GM13977 (cell line): ENCODE measurements around the gene ANP32B.
"Not testable (repeated sequence)": the region's sequence is repeated elsewhere in the genome, so short reads cannot be mapped to it uniquely, and the experiment has no call there.

Source experiments
- DNase-seq: peaks from one replicate; pipeline ENCODE4 v3.0.0; 2012; ENCODE audit warnings: low spot score
- CTCF ChIP-seq: IDR thresholded peaks from 2 replicates; pipeline ENCODE4 v1.5.1; 2012; ENCODE audit warnings: mild to moderate bottlenecking, control low read depth; ENCODE audit not compliant: insufficient read depth; ENCODE audit errors: extremely low read depth, missing control alignments
- in situ Hi-C: fragments of 300-500 bp; cut with MboI; formaldehyde crosslinking; loops from one replicate; pipeline ENCODE4 v1.12.0; 2022; ENCODE audit warnings: low sequenced_read_pairs, low pct_unique_long_range_greater_than_20kb, mixed read lengths, inconsistent platforms; ENCODE audit not compliant: unreplicated experiment

Gene ANP32B

GRCh38 chr9:97963232-97963631 lies 19.9 kb upstream of the ANP32B start:
- in situ Hi-C loops: no loop called here
- no peak for TF ChIP-seq CTCF

GRCh38 chr9:97964901-97965300 lies 18.2 kb upstream of the ANP32B start:
- TF ChIP-seq CTCF: no peak
- in situ Hi-C loops: no loop called here
- DNase-seq: no peak

More at GRCh38 chr9:97963232-97963631, 19.9 kb upstream of the ANP32B start:
- no peak for DNase-seq

- no peak for TF ChIP-seq CTCF
- no peak for DNase-seq
- in situ Hi-C loops: no loop called here
These were observed 16.6 kb upstream of the ANP32B start for GRCh38 chr9:97966493-97966892.

GRCh38 chr9:97969014-97969413 lies 14.1 kb upstream of the ANP32B start:
- in situ Hi-C loops: no loop called here
- no peak for DNase-seq
- no peak for TF ChIP-seq CTCF

- TF ChIP-seq CTCF: no peak
- in situ Hi-C loops: no loop called here
- DNase-seq: no peak
These were observed 13.0 kb upstream of the ANP32B start for GRCh38 chr9:97970165-97970564.

GRCh38 chr9:97972753-97973152 lies 10.4 kb upstream of the ANP32B start:
- TF ChIP-seq CTCF: no peak
- in situ Hi-C loops: no loop called here
- DNase-seq: no peak

- no peak for TF ChIP-seq CTCF
- DNase-seq: no peak
- in situ Hi-C loops: no loop called here
These were observed 7.8 kb upstream of the ANP32B start for GRCh38 chr9:97975376-97975775.

- in situ Hi-C loops, DNase-seq: not testable (repeated sequence)
These were observed 6.5 kb upstream of the ANP32B start for GRCh38 chr9:97976633-97977032.
